Esophagus mucosa (tissue), 1 donor: ENCODE data around the gene LRCH1. TPM values are rescaled to one million over a fixed set of nuclear protein-coding genes. Genes with fewer than 3 reads are reported as not detected.
A peak's percentile ranks its signal among the peaks of the same experiment; 100 is the strongest.
"Not testable (repeated sequence)": the region's sequence is repeated elsewhere in the genome, so short reads cannot be mapped to it uniquely, and the experiment has no call there.

Experiments
- ATAC-seq: fragments of 200-7000 bp; cut with Tn5 transposase; one replicate; pipeline ENCODE4 v1.9.1; 2020
- total RNA-seq: library from RNA; stranded (reverse); gene quantifications from one replicate; pipeline ENCODE4 v1.2.4, GENCODE V29; 2023
- donor health status: DM: yes; HTN: yes; CAD: no.

Gene LRCH1
- total RNA-seq, 1 donor from 2014 or later: 7.0 TPM

DNA sequence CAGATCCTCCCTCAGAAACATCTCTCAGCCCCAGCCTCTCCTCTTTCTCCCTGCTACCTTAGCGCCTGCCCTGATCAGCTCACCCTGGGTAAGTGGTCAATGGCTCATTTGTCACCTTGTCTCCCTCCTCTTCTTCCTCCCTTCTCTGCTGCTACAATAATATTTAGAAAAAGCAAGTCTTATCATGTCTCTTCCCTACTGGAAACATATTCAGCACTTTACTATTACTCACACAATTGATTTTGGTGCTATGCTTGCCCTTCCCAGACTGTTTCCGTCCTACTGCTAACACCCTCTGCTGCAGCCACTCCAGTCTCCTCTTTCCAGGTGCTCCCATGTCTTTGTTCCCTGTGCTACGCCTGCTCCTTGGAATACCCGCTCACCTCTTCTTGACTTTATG lies 208.2 kb downstream of the LRCH1 start:
- ATAC-seq: peak; percentile 24

- ATAC-seq: no peak
These were observed 208.9 kb downstream of the LRCH1 start for GRCh38 chr13:46761866-46762265.

DNA sequence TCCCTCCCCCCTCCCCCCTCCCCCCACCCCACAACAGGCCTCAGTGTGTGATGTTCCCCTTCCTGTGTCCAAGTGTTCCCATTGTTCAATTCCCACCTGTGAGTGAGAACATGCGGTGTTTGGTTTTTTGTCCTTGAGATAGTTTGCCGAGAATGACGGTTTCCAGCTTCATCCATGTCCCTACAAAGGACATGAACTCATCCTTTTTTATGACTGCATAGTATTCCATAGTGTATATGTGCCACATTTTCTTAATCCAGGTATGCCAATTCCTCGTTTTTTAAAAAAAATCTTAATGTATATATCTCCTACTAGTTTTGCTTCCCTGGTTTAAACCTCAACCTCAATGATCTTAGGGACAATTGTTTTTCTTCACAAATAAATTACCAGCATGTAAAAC lies 217.0 kb downstream of the LRCH1 start:
- ATAC-seq: not testable (repeated sequence)

DNA sequence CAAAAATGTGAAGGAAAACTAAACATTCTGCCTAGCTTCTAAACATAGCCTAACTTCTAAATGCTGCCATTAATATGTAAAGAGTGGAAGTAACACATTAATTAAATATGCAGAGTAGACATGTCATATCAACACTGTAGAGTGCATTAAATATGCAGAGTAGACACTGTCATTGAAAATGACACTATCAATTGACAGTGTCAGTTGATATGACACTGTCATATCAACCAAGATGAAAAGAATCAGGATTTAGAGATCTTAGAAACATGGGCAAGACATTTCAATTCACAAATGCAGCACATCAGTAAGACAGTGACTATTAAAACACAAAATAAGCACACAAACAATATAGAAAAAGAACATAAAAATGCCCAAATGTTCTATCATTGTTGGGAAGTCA lies 218.7 kb downstream of the LRCH1 start:
- no peak for ATAC-seq

- ATAC-seq: no peak
These were observed 220.6 kb downstream of the LRCH1 start for GRCh38 chr13:46773541-46773940.

DNA sequence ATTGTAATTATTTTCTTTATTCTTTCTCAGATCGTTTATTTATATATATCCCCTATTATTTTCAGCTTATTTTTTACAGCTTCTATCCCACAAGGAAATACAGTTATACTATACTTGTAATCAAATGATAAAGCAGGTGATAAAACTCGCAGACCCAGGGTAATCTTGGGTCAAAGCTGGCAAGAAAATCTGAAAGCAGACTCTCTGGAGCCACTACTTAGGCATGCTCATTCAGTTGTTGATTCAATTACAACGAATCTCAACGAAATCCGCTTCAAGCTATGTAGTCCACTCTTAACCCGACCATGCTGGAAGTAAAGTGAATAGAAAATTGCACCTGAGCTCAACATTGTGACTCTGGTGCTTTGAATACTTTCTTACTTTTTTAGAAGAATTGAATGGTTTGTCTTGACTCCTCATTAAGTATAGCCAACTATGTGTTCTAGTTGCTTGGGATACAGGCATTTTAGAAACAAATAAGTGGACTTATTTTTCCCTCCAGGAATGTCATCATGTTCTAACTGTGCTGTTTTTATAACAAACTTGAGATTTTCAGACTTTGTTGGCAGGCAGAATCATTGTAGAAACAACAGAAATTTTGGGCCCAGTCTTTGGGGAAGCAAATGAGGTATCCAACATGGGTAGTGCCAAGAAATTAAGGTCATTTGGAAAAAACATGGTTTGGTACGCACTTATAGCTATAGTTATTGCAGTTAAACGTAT lies 222.6 kb downstream of the LRCH1 start:
- ATAC-seq: no peak

DNA sequence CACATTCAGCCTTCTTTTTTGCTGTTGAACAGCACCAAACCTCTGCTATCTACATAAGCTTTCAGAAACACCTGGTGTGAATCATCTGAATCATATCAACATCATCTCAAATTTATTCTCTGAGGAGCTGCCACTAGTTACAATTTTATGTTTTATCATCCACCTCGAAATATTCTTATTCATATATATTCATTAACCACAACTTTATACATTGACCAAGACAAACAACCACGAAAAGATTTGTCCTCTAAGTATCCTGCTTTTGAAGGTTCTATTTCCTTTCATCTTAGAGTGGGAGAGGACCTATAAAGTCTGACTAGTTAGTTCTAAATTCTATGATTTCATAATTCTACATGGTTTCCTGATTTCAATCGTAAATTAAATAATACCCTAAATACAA lies 225.1 kb downstream of the LRCH1 start:
- ATAC-seq: no peak

- ATAC-seq: no peak
These were observed 225.9 kb downstream of the LRCH1 start for GRCh38 chr13:46778890-46779289.

DNA sequence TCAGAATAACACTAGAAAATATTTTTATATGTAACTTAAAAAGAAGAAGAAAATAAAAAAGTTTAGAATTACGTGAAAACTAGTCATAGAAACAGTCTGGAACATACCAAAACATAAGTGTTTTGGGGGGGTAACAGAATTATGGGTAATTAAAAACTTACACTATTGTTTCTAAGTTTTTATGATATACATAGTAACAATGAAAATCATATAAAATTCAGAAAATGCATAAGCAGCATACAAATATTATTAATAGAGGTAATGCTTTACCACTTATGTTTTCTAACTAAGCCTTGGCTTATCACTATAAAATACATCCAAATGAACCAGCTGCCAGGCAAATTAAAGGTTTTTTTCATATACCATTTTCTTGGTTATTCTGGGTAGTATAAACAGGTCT lies 229.1 kb downstream of the LRCH1 start:
- no peak for ATAC-seq

DNA sequence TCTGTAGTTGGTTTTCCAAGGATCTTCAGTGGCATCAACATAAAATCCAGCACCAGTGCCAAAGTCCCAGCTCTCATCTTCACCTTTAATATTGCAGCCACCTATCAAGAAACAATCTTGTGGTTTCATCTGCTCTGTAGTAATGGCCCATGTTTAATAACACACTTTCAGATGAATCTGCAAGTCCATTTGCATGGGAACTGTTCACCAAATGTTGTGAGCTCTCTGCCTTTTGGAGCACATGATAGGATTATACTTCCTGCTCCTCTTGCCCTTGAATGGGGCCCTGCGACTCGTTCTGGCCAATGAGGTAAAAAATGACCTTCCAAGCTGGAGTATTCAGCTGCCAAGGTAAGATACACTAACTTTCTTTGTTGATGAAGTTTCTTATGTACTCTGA lies 229.7 kb downstream of the LRCH1 start:
- ATAC-seq: no peak

DNA sequence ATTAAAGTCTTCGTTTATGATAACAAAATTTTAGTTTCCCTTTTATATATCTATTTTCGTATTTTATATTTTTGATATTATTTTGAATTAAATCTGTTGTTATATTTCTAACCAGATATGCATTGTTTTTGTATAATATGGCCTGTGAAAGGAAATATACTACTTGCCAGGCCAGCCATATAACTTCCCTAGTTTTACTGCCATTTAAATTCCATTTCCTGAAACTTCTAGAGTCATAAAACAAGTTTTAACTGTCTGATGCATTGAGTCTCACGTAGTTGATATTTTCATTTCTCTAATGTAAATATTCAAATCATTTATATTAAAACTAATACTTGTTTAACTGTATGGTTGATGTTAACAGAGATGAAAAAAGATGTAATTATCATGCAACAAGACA lies 230.5 kb downstream of the LRCH1 start:
- no peak for ATAC-seq

- no peak for ATAC-seq
These were observed 242.4 kb downstream of the LRCH1 start for GRCh38 chr13:46795321-46795720.

GRCh38 chr13:46796129-46796514 lies 243.2 kb downstream of the LRCH1 start:
- no peak for ATAC-seq

GRCh38 chr13:46796515-46797474 lies 243.8 kb downstream of the LRCH1 start, which contains the start of gene ESD:
Gene ESD, minus strand, starts transcription at chr13:46797161. Its CDS starts 5,748 bp downstream, at chr13:46791413.
- ATAC-seq: peak; percentile 96

DNA sequence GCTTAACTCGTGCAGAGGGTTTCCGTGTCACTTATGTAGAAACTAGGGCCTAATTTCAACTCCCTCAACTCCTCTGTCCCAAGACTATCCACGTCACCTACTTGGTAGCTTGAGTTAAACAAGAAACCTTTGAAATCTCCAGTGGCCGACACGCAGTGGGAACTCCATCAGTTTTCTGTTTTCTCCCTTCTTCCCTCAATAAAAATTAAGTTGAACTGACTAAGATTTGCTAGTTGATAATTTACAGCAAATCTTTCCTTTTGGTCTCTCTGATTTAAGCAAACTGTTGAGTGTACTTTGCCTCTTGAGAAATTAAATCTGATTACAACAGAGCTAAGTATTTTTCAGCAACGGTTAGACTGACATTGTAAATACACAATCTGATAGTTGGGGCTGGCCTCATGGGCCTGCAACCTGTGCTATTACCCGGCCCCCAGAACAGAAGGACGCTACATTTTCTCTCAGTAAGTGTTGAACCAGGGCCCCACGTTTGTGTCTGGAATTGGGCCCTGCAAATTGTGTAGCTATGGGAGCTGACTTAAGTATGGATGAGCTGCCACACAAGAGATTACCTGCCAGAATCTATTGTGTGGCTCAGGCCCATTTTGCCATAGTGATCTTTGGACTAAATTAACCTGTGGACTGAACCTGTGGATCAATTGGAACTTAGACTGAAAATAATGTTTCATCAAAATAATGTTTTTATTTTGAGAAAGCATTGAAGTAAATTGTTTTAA lies 244.7 kb downstream of the LRCH1 start:
- ATAC-seq: no peak

DNA sequence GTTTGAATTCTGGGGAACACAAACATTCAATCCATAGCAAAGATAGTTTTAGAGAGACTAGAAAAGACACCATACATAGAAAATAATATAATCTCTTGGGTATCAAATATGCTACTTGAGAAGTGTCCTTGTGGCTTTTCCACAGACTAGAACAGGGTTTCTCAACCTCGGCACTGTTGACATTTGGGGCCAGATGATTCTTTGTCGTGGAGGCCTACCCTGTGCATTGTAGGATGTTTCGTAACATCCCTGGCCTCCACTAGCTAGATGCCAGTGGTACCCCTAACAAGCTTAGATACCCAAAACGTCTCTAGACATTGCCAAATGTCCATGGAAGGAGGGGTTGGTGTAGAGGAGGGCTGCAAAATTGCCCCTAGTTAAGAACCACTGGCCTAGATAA lies 246.2 kb downstream of the LRCH1 start:
- no peak for ATAC-seq

DNA sequence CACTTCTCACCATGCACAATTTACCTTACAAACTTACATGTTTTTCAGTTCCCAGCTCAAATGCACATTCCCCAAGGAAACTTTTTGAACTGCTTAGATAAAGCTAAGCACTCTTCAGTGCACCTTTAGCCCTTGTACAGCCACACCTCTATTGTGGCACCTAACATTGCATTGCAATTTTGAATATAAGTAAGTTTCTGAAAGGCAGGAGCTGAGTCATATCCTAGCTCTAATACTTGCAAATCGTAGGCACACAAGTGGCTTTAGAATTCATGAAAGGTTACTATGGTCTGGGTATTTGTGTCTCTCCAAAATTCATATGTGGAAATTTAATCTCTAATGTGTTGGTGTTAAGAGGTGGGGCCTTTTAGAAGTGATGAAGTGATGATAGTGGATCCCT lies 248.9 kb downstream of the LRCH1 start:
- ATAC-seq: peak; percentile 24

Other genes with a start within 250 kb of the LRCH1 start
- 0.44 TPM for gene RUBCNL, start 165.9 kb upstream of the LRCH1 start, total RNA-seq
- 72.2 TPM for gene ESD, start 244.0 kb downstream of the LRCH1 start, total RNA-seq